HepG2 (cell line): ENCODE data around the gene CTU2.

ENCODE experiments used
- MXI1 ChIP-seq: IDR thresholded peaks from 3 replicates; pipeline ENCODE4 v1.6.1; 2012; ENCODE audit warnings: low read depth, low read length, inconsistent platforms, borderline replicate concordance
- REL ChIP-seq: sonication (generic); formaldehyde crosslinking; conservative IDR thresholded peaks from 2 replicates; pipeline ENCODE4 v1.8.0; 2022; ENCODE audit warnings: mild to moderate bottlenecking, missing genetic modification reagents, moderate library complexity
- RNF2 ChIP-seq: fragments of 450-650 bp; conservative IDR thresholded peaks from 2 replicates; pipeline ENCODE4 v1.6.1; 2016; ENCODE audit warnings: low read depth
- SOX6 ChIP-seq, 2 experiments: fragments of 450-650 bp in 1 of 2; sonication (generic) in 1 of 2; formaldehyde crosslinking in 1 of 2; IDR thresholded peaks; 2 replicates each; pipeline versions ENCODE4 v1.4.0 to v1.6.1; 2017 to 2020; ENCODE audit warnings: antibody characterized with exemption in 1 of 2, mild to moderate bottlenecking in 1 of 2, missing genetic modification reagents in 1 of 2
- USF2 ChIP-seq, 2 experiments: sonication (generic) in 1 of 2; formaldehyde crosslinking in 1 of 2; IDR thresholded peaks; 2 replicates each; pipeline versions ENCODE4 v1.5.1 to v1.6.1; 2011 to 2020; ENCODE audit warnings: borderline replicate concordance in 1 of 2, low read depth in 1 of 2, low read length in 1 of 2, mild to moderate bottlenecking in 1 of 2, missing genetic modification reagents in 1 of 2, moderate library complexity in 1 of 2
- ZNF543 ChIP-seq: sonication (generic); formaldehyde crosslinking; IDR thresholded peaks from 2 replicates; pipeline ENCODE4 v1.4.0; 2020; ENCODE audit warnings: mild to moderate bottlenecking, missing genetic modification reagents

- no peak for TF ChIP-seq USF2 (IDR thresholded peaks at IDR 0.05; ENCODE audit: low read depth, low read length)
- TF ChIP-seq USF2 (CRISPR knock-in tag; IDR thresholded peaks at IDR 0.05; ENCODE audit: borderline replicate concordance) = no peak
- TF ChIP-seq ZNF543 = no peak
- no peak for TF ChIP-seq REL
- TF ChIP-seq RNF2 = no peak
- TF ChIP-seq MXI1 = no peak
- TF ChIP-seq SOX6 (IDR thresholded peaks at IDR 0.05) = no peak
- no peak for TF ChIP-seq SOX6 (CRISPR knock-in tag; IDR thresholded peaks at IDR 0.05)
Observed at GRCh38 chr16:88721236-88721635, 14.9 kb downstream of the CTU2 start.
